Skeletal muscle satellite cell (primary cell): ENCODE measurements around the gene TRERF1.
A peak's percentile ranks its signal among the peaks of the same experiment; 100 is the strongest.

Experiments
- H3K27me3 ChIP-seq: 2 replicates; pipeline ENCODE4 v1.7.0; 2013; ENCODE audit warnings: low read length; ENCODE audit not compliant: control insufficient read depth, insufficient read depth
- H3K36me3 ChIP-seq: 2 replicates; pipeline ENCODE4 v1.7.0; 2013; ENCODE audit warnings: mild to moderate bottlenecking, control low read depth, low read length; ENCODE audit not compliant: insufficient read depth
- H3K4me1 ChIP-seq: 2 replicates; pipeline ENCODE4 v1.7.0; 2013; ENCODE audit warnings: low read length; ENCODE audit not compliant: control insufficient read depth, insufficient read depth
- H3K4me2 ChIP-seq: 2 replicates; pipeline ENCODE4 v1.7.0; 2013; ENCODE audit warnings: mild to moderate bottlenecking, low read length
- H3K4me3 ChIP-seq: 2 replicates; pipeline ENCODE4 v1.7.0; 2013; ENCODE audit warnings: low read length
- H3K9ac ChIP-seq: 2 replicates; pipeline ENCODE4 v1.7.0; 2013; ENCODE audit warnings: mild to moderate bottlenecking, low read depth, low read length, moderate library complexity
- H3K9me3 ChIP-seq: replicated peaks from 2 replicates; pipeline ENCODE4 v1.7.0; 2013; ENCODE audit warnings: mild to moderate bottlenecking, control low read depth, low read length

The TRERF1 gene

GRCh38 chr6:42243046-42243445 lies 208.7 kb downstream of the TRERF1 start:
- no peaks in the 10 kb centered on the region for H3K9me3 ChIP-seq
- peaks cover 24% of the 10 kb centered on the region for H3K4me1 ChIP-seq
- H3K4me3 ChIP-seq = no peak overlapping the region
- no peak overlapping the region for H3K4me2 ChIP-seq
- no peaks in the 10 kb centered on the region for H3K27me3 ChIP-seq
- H3K9ac ChIP-seq = no peak overlapping the region
- H3K36me3 ChIP-seq = no peaks in the 10 kb centered on the region

- no peaks in the 10 kb centered on the region for H3K9me3 ChIP-seq
- H3K9ac ChIP-seq = no peak overlapping the region
- no peaks in the 10 kb centered on the region for H3K27me3 ChIP-seq
- H3K4me3 ChIP-seq = no peak overlapping the region
- no peak overlapping the region for H3K4me2 ChIP-seq
- no peaks in the 10 kb centered on the region for H3K36me3 ChIP-seq
- H3K4me1 ChIP-seq = peaks cover 28% of the 10 kb centered on the region
Measured at GRCh38 chr6:42241915-42242314, 209.8 kb downstream of the TRERF1 start.

DNA sequence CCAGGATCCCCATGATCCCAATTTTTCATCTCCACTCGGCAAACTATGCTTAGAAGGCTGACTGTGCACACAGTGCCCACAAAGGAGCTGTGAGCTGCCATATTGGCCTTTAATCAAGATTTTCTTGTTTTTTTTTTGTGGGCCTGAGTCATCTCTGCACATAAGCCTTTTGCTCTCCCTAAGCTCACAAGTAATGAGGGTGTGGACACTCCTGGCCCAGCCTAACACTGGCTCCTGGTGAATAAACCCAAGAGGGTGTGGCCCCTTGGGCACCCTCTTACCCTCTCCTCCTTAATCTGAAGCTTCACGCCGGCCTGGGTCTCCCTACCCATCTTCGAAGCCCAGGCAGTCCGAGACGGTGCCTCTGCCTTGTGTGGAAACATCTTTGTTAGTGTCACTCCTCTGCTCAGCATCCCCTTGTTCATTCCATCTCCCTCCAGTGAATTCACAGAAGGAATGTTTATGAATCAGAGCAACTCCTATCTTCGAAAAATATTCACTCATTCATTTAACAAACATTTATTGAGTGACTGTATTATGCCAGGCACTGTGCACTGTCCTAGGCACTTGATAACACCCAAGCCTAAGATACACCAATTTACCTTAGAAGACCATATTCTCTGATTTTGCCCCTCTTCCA lies 211.9 kb downstream of the TRERF1 start:
- Histone ChIP-seq H3K4me1 (peaks cover 28% of the 10 kb centered on the region), H3K9me3 (no peaks in the 10 kb centered on the region), H3K36me3 (no peaks in the 10 kb centered on the region), H3K4me3 (no peak overlapping the region), H3K4me2 (peak overlapping the region; percentile 22), H3K9ac (no peak overlapping the region), H3K27me3 (no peaks in the 10 kb centered on the region)

- H3K27me3 ChIP-seq = no peaks in the 10 kb centered on the region
- H3K4me2 ChIP-seq = peak overlapping the region; percentile 22
- H3K36me3 ChIP-seq = no peaks in the 10 kb centered on the region
- H3K4me1 ChIP-seq = peaks cover 28% of the 10 kb centered on the region
- H3K9ac ChIP-seq = no peak overlapping the region
- no peaks in the 10 kb centered on the region for H3K9me3 ChIP-seq
- no peak overlapping the region for H3K4me3 ChIP-seq
Measured at GRCh38 chr6:42239333-42239732, 212.4 kb downstream of the TRERF1 start.

GRCh38 chr6:42237857-42238256 lies 213.9 kb downstream of the TRERF1 start:
- Histone ChIP-seq H3K9me3 (no peaks in the 10 kb centered on the region), H3K27me3 (no peaks in the 10 kb centered on the region), H3K9ac (no peak overlapping the region), H3K36me3 (no peaks in the 10 kb centered on the region), H3K4me3 (no peak overlapping the region), H3K4me1 (peaks cover 28% of the 10 kb centered on the region), H3K4me2 (no peak overlapping the region)

- Histone ChIP-seq H3K4me3 (no peak overlapping the region), H3K36me3 (no peaks in the 10 kb centered on the region), H3K9me3 (no peaks in the 10 kb centered on the region), H3K4me2 (no peak overlapping the region), H3K27me3 (no peaks in the 10 kb centered on the region), H3K9ac (no peak overlapping the region), H3K4me1 (peaks cover 28% of the 10 kb centered on the region)
Measured at GRCh38 chr6:42236682-42237473, 214.8 kb downstream of the TRERF1 start.

GRCh38 chr6:42236030-42236429 lies 215.7 kb downstream of the TRERF1 start:
- Histone ChIP-seq H3K36me3 (no peaks in the 10 kb centered on the region), H3K9me3 (no peaks in the 10 kb centered on the region), H3K27me3 (no peaks in the 10 kb centered on the region), H3K9ac (no peak overlapping the region), H3K4me1 (peaks cover 28% of the 10 kb centered on the region), H3K4me3 (no peak overlapping the region), H3K4me2 (no peak overlapping the region)

DNA sequence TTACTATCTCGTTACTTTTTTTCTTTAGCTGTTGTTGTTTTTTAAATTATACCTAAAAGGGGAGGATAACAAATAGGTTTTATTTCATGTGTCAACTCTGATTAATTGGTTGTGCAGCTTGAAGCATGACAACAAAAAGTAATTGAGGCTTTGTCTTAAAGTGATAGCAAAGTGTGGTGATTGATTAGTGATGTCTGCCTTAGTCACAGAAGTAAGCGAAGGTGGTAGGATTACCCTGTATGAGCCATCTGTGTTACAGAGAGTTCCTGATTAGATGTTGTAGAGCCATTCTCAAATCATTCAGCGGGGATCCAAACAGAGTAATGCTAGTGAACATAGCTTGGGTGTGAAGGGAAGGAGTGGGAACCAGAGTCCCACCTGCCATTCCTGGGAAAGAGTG lies 219.7 kb downstream of the TRERF1 start:
- Histone ChIP-seq H3K9ac (no peak overlapping the region), H3K4me3 (no peak overlapping the region), H3K36me3 (no peaks in the 10 kb centered on the region), H3K9me3 (no peaks in the 10 kb centered on the region), H3K4me2 (no peak overlapping the region), H3K4me1 (peaks cover 7% of the 10 kb centered on the region), H3K27me3 (no peaks in the 10 kb centered on the region)

DNA sequence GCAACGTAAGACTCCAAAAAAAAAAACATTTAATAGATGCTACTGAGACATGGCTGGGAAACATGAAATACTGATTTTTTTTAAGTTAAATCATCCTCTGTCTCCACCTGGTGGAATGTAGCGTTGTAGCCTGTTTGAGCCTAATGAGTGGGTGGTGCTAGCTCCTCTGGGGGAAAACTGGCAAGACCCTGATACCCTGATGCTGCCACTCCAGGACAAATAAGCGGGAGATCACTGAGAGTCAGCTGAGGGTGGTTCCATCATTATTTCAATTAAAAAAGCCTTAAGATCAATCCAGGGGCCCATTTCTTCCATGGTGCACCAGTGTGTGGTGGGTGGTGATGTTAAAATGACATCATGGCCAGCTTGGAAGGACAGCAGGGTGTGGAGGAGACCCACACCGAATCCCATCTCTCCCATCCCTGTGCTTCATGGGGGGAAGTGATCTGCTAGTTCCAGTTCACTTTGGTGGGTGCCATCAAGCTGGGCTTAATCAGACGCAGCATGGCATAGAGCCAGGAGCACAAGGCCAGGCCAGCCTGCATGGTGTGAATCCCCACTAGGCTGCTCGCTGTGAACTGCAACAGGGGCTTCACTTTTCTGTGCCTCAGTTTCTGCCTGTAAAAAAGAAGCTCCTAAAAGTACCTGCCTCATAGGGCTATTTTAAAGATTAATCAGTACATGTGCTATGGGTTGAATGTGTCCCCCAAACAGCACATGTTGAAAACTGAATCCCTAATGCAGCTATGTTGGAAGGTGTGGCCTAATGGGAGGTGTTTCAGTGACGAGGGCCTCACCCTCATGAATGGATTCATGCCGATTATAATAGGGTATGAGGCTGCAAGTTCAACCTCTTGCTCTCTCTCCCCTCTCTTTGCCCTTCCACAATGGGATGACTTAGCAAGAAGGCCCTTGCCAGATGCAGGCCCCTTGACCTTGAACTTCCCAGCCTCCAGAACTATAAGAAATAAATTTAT lies 221.1 kb downstream of the TRERF1 start:
- Histone ChIP-seq H3K9ac (no peak overlapping the region), H3K36me3 (no peaks in the 10 kb centered on the region), H3K9me3 (no peaks in the 10 kb centered on the region), H3K4me2 (no peak overlapping the region), H3K4me3 (no peak overlapping the region), H3K27me3 (no peaks in the 10 kb centered on the region), H3K4me1 (peaks cover 21% of the 10 kb centered on the region)

DNA sequence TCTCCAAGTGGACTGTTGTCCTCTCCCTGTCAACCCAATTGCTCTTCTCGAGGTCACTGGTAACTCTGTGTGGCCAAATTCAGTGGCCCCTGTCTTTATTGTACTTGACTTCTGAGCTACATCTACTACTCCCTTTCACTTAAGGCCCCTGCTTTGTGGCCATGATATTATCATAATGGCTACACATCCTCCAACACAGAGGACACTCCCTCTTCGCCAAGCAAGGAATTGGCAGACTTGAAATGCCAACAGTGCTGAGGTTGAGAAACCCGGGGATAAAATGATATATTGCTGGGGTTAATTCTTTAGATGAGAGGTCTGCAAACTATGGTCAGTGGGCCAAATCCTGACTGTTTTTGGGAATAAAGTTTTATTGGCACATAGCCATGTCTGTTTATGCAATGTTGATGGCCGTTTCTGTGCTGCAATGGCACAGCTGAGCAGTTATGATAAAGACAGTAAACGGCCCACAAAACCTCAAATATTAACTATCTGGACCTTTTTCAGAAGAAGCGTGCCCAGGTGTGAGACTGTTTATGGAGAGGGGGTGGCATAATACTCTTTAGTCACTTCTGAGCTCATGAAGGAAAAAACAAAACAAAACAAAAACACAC lies 222.1 kb downstream of the TRERF1 start:
- Histone ChIP-seq H3K27me3 (no peaks in the 10 kb centered on the region), H3K4me2 (no peak overlapping the region), H3K4me3 (no peak overlapping the region), H3K36me3 (no peaks in the 10 kb centered on the region), H3K9ac (no peak overlapping the region), H3K9me3 (no peaks in the 10 kb centered on the region), H3K4me1 (peaks cover 30% of the 10 kb centered on the region)

- Histone ChIP-seq H3K9me3 (no peaks in the 10 kb centered on the region), H3K4me3 (no peak overlapping the region), H3K4me2 (no peak overlapping the region), H3K27me3 (no peaks in the 10 kb centered on the region), H3K4me1 (peaks cover 36% of the 10 kb centered on the region), H3K9ac (no peak overlapping the region), H3K36me3 (no peaks in the 10 kb centered on the region)
Measured at GRCh38 chr6:42228305-42228704, 223.4 kb downstream of the TRERF1 start.
